ENCODE measurements around the gene GPC6.

- TF ChIP-seq CTCF (conservative IDR thresholded peaks at IDR 0.05) (no peak), EZH2 (IDR thresholded peaks at IDR 0.05; ENCODE audit: low read depth) (no peak)
Measured at GRCh38 chr13:93660391-93661063, 433.9 kb downstream of the GPC6 start.
